Ascending aorta (tissue), 2 donors: ENCODE measurements around the gene KIRREL2. TPM values are rescaled to one million over a fixed set of nuclear protein-coding genes. Genes with fewer than 3 reads are reported as not detected.

ENCODE experiments used
- DNase-seq, 2 donors: peaks; one replicate each; pipeline ENCODE4 v3.0.0-alpha.2; 2019; ENCODE audit warnings: low spot score in 2 of 2
- H3K27ac ChIP-seq, 2 donors: fragments of 200-600 bp; sonication (generic); one replicate each; pipeline ENCODE4 v1.5.1; 2016 to 2017; ENCODE audit warnings: mild to moderate bottlenecking in 1 of 2
- H3K27me3 ChIP-seq: fragments of 200-600 bp; sonication (generic); one replicate; pipeline ENCODE4 v1.5.1; 2017
- H3K36me3 ChIP-seq, 2 donors: fragments of 200-600 bp; sonication (generic); one replicate each; pipeline ENCODE4 v1.5.1; 2016
- H3K4me1 ChIP-seq, 2 donors: fragments of 200-600 bp; sonication (generic); one replicate each; pipeline ENCODE4 v1.5.1; 2016 to 2017; ENCODE audit warnings: mild to moderate bottlenecking in 1 of 2
- H3K4me3 ChIP-seq, 2 donors: fragments of 200-600 bp; sonication (generic); one replicate each; pipeline ENCODE4 v1.5.1; 2016 to 2017; ENCODE audit warnings: mild to moderate bottlenecking in 1 of 2
- H3K9me3 ChIP-seq, 2 donors: fragments of 200-600 bp; sonication (generic); one replicate each; pipeline ENCODE4 v1.5.1; 2016
- CTCF ChIP-seq, 3 experiments: fragments of 200-600 bp in 2 of 3; fragments of 450-650 bp in 1 of 3; sonication (generic) in 2 of 3; IDR thresholded peaks; one replicate each; pipeline ENCODE4 v1.5.1; 2016 to 2019; ENCODE audit warnings: antibody characterized with exemption in 3 of 3, mild to moderate bottlenecking in 1 of 3, moderate library complexity in 1 of 3
- intact Hi-C: fragments of 100-400 bp; cut with DNase I; formaldehyde crosslinking; loops from one replicate; pipeline ENCODE4 v1.15.1; 2023
- total RNA-seq: library from RNA; depleted of rRNA; stranded (reverse); fragments of >200 nt; gene quantifications from one replicate; pipeline ENCODE4 v1.1.0, GENCODE V29; 2016

Gene KIRREL2
- total RNA-seq, 1 donor from 2014 or later = not detected

- Histone ChIP-seq H3K4me3 (no peak overlapping the region), H3K9me3 (no peaks in the 10 kb centered on the region), H3K36me3 (no peaks in the 10 kb centered on the region), H3K27ac (no peak overlapping the region), H3K4me1 (peaks cover 0 to 4% of the 10 kb centered on the region in 2 donors), H3K27me3 (peaks cover 22% of the 10 kb centered on the region)
- no peak for DNase-seq
- TF ChIP-seq CTCF (IDR thresholded peaks at IDR 0.05) = no peak
- intact Hi-C loops = no loop called here
Observed at GRCh38 chr19:35848486-35848885, 8.2 kb upstream of the KIRREL2 start.

GRCh38 chr19:35848919-35849505, 7.7 kb upstream of the KIRREL2 start:
- H3K36me3 ChIP-seq = no peaks in the 10 kb centered on the region
- H3K27me3 ChIP-seq = peaks cover 16% of the 10 kb centered on the region
- DNase-seq = no peak
- H3K27ac ChIP-seq = no peak overlapping the region
- peaks cover 0 to 4% of the 10 kb centered on the region in 2 donors for H3K4me1 ChIP-seq
- H3K4me3 ChIP-seq = no peak overlapping the region
- intact Hi-C loops = no loop called here
- no peaks in the 10 kb centered on the region for H3K9me3 ChIP-seq
- no peak for TF ChIP-seq CTCF (IDR thresholded peaks at IDR 0.05)

GRCh38 chr19:35851213-35852028, 5.3 kb upstream of the KIRREL2 start:
- H3K9me3 ChIP-seq = no peaks in the 10 kb centered on the region
- H3K36me3 ChIP-seq = no peaks in the 10 kb centered on the region
- no peak overlapping the region for H3K4me3 ChIP-seq
- DNase-seq = no peak
- H3K27ac ChIP-seq = no peak overlapping the region
- intact Hi-C loops = no loop called here
- no peak for TF ChIP-seq CTCF (IDR thresholded peaks at IDR 0.05)
- peaks cover 5% of the 10 kb centered on the region for H3K27me3 ChIP-seq
- H3K4me1 ChIP-seq = peaks cover 0 to 3% of the 10 kb centered on the region in 2 donors

- peaks cover 0 to 5% of the 10 kb centered on the region in 2 donors for H3K4me1 ChIP-seq
- peaks cover 5% of the 10 kb centered on the region for H3K27me3 ChIP-seq
- H3K4me3 ChIP-seq = no peak within 1 kb of the TSS
- H3K9me3 ChIP-seq = no peaks in the 10 kb centered on the region
- DNase-seq = no peak
- TF ChIP-seq CTCF (IDR thresholded peaks at IDR 0.05) = no peak
- no peak within 1 kb of the TSS for H3K27ac ChIP-seq
- intact Hi-C loops = no loop called here
- H3K36me3 ChIP-seq = no peaks in the 10 kb centered on the region
Observed at GRCh38 chr19:35852029-35852780, 4.5 kb upstream of the KIRREL2 start, which contains the start of gene NPHS1. NPHS1 (minus strand) TSS chr19:35852504; CDS start chr19:35851837, 667 bp downstream.

DNA sequence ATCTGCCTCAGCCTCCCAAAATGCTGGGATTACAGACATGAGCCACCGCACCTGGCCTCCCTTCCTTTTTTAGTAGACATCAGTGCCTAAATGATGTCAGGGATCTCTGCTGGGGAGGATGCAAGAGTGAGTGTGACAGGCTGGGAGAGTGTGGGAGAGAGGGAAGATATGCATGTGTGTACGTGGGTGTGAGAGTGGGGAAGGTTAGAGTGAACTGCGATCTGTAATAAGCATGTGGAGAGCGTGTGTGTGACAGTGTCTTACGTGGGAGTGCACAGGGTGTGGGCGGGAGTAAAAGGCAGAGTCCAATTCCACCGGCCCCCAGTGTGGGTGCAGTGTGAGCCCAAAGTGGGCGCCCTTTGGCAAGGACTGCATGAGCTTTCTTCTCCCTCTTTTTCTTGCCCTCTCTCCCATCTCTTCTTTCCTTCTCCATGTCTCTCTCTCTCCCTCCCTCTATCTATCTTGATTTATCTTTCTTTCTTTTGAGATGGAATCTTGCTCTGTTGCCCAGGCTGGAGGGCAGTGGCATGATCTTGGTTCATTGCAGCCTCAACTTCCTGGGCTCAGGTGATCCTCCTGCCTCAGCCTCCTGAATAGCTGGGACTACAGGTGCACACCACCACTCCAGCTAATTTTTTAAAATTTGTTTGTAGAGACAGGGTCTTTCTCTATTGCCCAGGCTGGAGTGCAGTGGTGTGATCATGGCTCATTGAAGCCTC, 3.5 kb upstream of the KIRREL2 start:
- H3K4me3 ChIP-seq = no peak overlapping the region
- intact Hi-C loops = no loop called here
- H3K27me3 ChIP-seq = peaks cover 5% of the 10 kb centered on the region
- TF ChIP-seq CTCF (IDR thresholded peaks at IDR 0.05) = no peak
- no peak for DNase-seq
- H3K9me3 ChIP-seq = no peaks in the 10 kb centered on the region
- H3K4me1 ChIP-seq = peaks cover 0 to 5% of the 10 kb centered on the region in 2 donors
- H3K27ac ChIP-seq = no peak overlapping the region
- H3K36me3 ChIP-seq = no peaks in the 10 kb centered on the region
